ENCODE results near the gene TBX20. TPM values are rescaled to one million over a fixed set of nuclear protein-coding genes. Genes with fewer than 3 reads are reported as not detected.

TBX20 gene
- total RNA-seq, 4 donors from 2014 or later = not detected

DNA sequence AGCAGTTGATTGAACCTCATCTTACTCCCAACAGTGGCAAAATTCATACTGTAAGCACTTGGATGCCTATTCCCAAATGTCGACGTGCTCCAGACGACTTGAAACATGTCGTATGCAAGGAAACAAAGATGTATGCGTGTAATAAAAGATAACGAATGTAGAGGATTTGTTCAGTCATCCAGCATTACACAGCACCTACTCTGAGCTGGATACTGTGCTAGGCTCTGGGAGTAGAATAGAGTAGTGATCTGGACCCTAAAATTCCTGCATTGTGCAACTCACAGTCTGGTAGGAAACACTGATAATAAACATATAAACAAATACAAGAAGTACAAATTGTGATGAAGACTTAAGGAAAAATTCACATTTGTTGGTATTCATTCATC, 5.6 kb upstream of the TBX20 start:
- TF ChIP-seq, protein P1, sequence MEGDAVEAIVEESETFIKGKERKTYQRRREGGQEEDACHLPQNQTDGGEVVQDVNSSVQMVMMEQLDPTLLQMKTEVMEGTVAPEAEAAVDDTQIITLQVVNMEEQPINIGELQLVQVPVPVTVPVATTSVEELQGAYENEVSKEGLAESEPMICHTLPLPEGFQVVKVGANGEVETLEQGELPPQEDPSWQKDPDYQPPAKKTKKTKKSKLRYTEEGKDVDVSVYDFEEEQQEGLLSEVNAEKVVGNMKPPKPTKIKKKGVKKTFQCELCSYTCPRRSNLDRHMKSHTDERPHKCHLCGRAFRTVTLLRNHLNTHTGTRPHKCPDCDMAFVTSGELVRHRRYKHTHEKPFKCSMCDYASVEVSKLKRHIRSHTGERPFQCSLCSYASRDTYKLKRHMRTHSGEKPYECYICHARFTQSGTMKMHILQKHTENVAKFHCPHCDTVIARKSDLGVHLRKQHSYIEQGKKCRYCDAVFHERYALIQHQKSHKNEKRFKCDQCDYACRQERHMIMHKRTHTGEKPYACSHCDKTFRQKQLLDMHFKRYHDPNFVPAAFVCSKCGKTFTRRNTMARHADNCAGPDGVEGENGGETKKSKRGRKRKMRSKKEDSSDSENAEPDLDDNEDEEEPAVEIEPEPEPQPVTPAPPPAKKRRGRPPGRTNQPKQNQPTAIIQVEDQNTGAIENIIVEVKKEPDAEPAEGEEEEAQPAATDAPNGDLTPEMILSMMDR (IDR thresholded peaks at IDR 0.05; ENCODE audit: low read depth) = no peak

DNA sequence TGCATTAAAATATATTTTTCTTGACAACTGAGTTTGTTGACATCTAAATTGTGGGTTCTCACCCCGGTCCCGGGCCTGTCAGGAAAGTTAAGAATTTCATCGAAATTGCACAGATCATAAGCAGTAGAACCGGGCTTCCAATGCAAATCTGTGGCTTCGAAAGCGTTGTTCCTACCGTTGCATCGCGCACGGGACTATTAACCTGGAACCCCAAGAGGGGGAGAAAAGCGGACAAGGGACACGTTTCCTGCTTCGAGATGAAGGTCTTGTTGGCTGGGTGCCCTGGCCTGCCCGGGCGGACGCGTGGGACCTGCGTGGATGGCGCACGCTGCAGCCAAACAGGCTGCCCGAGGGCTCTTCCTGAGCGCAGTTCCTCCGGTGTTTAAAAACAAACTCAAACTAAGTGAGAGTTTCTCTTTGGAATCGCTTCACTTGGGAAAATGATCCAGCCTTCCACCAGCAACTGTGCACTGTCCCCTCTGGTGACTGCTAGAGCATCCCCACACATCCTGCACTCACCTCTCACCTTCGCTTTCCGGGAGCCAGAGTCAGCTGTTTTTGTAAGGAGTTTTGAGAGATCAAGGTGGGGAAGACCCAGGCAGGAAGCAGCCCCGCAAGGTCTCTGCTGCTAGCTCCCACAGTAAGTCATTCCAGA, 5.1 kb upstream of the TBX20 start:
- TF ChIP-seq, protein P1 (IDR thresholded peaks at IDR 0.05; ENCODE audit: low read depth) = no peak

DNA sequence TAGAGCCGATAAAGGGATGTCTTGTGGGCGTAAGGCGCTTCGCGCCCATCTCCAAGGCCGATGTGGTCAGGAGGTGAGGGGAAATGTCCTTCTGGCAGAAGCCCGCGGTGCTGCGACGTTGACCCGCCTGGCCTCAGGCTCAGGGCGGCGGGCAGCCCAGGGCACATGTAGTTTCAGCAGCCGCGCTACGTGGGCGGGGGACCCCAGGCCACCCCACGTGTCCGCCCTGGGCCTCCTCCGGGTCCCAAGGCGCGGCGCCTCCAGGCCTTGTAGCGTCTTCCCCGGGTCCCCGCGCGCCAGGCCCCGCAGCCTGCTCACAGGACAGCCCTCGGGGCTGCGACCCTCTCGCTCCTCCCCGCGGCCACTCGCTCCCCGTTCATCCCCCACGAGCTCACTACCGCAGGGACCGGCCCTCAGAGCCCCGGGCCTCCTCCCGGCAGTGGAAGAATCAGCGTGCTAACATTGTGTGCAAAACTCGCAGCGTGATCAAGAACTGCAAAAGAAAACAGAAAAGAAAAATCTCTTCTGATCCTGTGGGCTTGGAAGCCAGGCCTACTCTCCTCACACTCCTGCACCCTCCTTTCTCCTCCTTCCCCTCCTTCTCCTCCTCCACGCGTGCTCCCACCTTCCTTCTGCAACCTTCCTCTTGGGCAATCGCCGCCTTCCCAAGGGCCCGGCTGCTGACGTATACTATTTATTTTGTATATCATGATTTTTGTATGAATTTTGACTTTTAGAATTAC, 4.4 kb upstream of the TBX20 start:
- TF ChIP-seq, protein P1 (IDR thresholded peaks at IDR 0.05; ENCODE audit: low read depth) = no peak

DNA sequence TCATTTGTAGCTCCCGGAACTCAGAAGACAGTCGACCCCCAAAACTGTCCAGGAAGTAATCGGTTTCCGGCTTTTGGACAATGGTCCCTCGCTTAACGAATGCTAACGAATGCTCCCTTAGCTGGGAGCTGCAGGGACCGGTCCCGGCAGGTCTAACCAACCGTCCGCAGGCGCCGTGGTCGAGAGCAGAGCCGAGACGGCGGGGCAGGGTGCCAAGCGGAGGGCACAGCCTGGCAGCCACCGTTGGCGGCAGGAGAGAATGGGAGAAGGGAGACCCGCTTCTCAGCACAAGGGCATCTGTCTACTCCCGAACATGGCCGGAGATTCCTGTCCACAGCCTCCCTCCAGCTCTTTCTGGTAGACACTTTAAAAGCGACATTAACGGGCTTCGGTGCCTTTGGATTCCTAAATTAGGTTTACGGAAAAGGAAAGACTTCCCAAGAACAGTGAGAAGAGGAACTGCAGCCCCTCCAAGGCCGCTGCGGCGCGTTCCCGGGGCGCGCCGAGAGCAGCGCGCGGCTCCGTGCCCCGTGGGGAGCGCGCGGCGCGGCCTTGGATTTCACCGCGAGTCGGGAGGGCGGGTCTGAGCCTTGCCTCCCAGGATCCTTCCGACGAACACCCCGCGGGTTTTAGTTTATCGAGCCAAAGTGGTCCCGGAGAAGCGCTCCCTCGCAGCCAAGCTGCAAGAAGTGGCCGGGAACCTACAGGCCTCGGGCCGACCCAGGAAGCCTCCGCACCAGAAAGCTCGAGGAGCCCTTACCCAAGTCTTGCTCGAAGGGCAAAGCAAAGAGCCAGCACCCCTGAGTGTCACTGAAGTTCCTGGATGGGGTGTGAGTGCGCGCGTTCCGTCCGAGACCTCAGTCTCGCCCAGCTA, 3.6 kb upstream of the TBX20 start:
- TF ChIP-seq, protein P1 (IDR thresholded peaks at IDR 0.05; ENCODE audit: low read depth) = no peak

DNA sequence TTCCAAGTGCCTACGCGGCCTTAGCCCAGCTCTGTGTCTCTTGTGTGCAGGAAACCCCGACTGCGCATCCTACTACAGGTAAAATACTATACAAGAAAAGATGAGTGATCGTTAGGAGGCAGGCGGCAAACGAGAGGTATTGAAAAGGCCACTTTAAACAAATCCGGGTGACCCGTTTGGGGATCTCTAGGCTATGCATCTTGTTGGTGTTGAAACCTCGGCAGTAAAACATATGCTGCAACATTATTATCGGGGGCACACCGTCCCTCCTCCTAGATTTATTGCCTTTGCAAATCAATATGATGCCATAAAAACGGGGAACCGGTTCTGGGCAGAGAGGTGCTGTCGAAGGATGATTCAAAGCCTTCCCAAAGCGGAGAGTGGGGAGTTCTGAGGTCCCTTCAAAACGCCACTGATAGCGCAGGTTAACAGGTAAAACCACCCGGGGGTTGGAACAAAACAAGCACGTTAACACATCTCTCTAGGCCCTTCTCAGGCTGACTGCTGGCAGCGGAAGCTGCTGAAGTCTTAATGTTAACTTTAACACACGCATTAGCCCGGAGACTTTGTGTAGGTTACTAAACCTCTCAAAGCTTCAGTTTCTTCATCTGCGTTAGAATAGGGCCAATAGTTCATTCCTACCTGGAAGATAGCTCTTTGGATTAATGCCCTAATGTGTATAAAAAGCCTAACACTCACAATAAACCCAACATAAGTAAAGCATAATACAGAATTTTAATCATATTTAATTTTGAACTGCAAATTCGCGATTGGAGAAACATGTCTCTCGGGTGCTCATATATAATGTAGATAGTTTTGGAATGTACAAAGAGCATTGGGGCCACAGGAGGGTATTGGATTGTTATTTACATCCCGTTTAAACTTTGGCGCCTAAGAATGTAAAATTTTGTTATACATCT, 2.6 kb upstream of the TBX20 start:
- TF ChIP-seq, protein P1 (IDR thresholded peaks at IDR 0.05; ENCODE audit: low read depth) = no peak

DNA sequence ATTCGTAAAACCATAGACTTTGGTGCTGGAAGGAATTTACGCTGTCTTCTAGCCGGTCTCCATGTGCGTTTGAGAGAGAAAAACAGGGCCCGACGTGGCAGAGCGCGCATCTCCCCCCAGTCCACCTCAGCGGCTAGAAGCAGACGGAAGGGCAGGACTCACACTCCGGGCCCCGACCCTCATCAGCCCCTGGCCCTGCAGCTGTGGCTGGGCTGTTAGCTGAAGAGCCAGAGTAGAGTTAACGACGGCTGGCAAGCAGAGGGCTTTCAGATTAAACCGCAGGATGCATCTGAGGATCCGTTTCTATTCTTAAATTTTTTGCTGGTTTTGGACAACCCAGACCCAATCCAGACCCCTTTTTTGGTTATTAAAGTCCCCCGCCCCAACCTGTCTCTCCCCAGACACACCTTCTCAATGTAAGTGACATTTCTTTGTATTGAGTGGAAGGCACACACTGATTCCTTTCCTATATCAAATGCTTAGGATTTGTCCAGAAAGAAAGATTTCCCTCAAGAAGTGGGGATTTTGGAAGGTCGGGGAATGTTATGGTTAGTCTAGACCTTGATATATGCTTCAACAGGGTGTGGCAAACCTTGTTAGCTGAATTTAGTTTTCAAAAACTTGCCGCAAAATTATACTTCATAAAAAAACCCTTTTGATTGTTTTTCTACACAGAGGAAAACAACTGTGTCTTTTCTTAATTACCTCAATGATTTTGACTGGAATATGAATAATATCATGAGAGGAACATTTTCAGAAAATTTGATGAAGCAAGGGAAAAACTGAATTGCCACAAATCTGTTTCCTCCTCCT, 1.7 kb upstream of the TBX20 start:
- TF ChIP-seq, protein P1 (IDR thresholded peaks at IDR 0.05; ENCODE audit: low read depth) = no peak
